Tibial nerve (tissue), 4 donors: ENCODE data around the gene GMCL2. TPM values are rescaled to one million over a fixed set of nuclear protein-coding genes. Genes with fewer than 3 reads are reported as not detected.

Experiments
- DNase-seq, 2 donors: peaks; one replicate each; pipeline ENCODE4 v3.0.0-alpha.2; 2019; ENCODE audit warnings: low spot score in 2 of 2
- H3K27ac ChIP-seq, 4 donors: fragments of 200-600 bp; sonication (generic) in 3 of 4; one replicate each; pipeline ENCODE4 v1.5.1; 2017 to 2019; ENCODE audit warnings: mild to moderate bottlenecking in 1 of 4
- H3K27me3 ChIP-seq, 2 donors: fragments of 200-600 bp; sonication (generic) in 1 of 2; one replicate each; pipeline versions ENCODE4 v1.5.1 to v1.6.0; 2017 to 2019
- H3K36me3 ChIP-seq, 3 donors: fragments of 200-600 bp; sonication (generic); one replicate each; pipeline ENCODE4 v1.5.1; 2018 to 2019
- H3K4me1 ChIP-seq, 4 donors: fragments of 200-600 bp; sonication (generic) in 3 of 4; one replicate each; pipeline ENCODE4 v1.5.1; 2017 to 2019
- H3K4me3 ChIP-seq, 4 donors: fragments of 200-600 bp; sonication (generic) in 3 of 4; one replicate each; pipeline ENCODE4 v1.5.1; 2017 to 2019; ENCODE audit warnings: mild to moderate bottlenecking in 1 of 4, moderate library complexity in 1 of 4
- H3K9me3 ChIP-seq, 4 donors: fragments of 200-600 bp; sonication (generic) in 3 of 4; one replicate each; pipeline ENCODE4 v1.5.1; 2017 to 2019
- EP300 ChIP-seq, 2 donors: sonication (generic); formaldehyde crosslinking; IDR thresholded peaks; one replicate each; pipeline ENCODE4 v1.6.1; 2017; ENCODE audit warnings: antibody characterized with exemption in 2 of 2, mild to moderate bottlenecking in 1 of 2
- POLR2A ChIP-seq, 2 donors: fragments of 450-650 bp; IDR thresholded peaks; one replicate each; pipeline ENCODE4 v1.6.1; 2017; ENCODE audit warnings: antibody characterized with exemption in 2 of 2, mild to moderate bottlenecking in 2 of 2, moderate library complexity in 2 of 2
- WGBS, 2 donors: methylation state at CpG; one replicate each; pipeline ENCODE4 v1.1.5; 2018; 5-methylcytosine and 5-hydroxymethylcytosine counted together
- total RNA-seq, 4 donors: library from RNA; depleted of rRNA; stranded (reverse); fragments of >200 nt; gene quantifications; one replicate each; pipeline ENCODE4 v1.1.0, GENCODE V29; 2016
- TF ChIP-seq, protein P1 (sequence below), 5 experiments: fragments of 200-600 bp in 3 of 5; fragments of 450-650 bp in 2 of 5; sonication (generic) in 3 of 5; IDR thresholded peaks; one replicate each; pipeline ENCODE4 v1.5.1; 2016 to 2019; ENCODE audit warnings: antibody characterized with exemption in 5 of 5, mild to moderate bottlenecking in 3 of 5, moderate library complexity in 2 of 5

The GMCL2 gene
- total RNA-seq, 4 donors from 2014 or later: not detected

DNA sequence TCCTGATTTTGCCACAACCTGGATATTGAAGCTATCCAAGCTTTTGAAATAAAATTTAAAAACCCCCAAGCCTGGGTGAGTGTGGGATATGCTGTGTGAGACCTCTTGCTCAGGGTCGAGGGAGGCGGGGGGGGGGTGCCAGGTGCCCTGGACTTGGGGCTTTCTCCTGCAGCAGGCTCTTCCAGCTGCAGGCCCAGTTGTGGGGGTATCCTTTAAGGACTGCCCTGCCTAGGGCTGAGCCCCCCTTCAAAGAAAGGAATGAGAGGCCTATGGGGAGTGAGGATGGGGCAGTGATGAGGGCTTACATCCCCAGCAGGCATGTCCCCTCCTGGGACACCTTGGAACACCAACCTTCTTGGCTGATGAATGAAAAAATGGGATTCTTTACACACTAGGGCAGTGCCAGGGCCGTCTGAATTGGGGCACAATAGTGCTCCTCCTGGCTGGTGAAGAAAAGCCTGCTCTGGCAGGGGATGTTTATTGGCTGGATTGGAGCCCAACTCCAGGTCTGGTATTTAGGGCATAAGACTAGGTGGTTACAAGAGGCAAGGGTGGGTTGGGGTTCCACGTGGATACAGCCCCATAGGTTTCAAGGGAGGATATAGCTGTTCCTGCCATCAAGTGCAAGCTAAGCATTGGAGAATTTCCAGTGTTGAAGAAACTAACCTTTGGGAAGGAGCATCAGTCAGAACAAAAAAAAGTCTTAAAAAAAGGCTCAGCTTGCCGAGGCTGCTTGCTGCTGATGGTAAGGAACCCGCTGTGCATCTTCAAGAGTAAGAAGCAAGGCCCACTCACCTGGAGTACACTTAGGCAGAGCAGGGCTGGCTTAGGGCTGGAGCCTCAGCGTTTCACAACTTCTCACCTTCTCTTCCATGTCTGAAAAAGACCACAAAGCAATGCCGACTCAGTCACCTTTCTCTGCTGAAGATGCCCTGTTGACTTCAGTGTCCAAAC is 24.2 kb upstream of the GMCL2 start:
- WGBS, 2 donors: 68 to 75% methylated on average over 8 of the region's 8 CpGs
- H3K36me3 ChIP-seq: peaks cover 0 to 98% (median 46%) of the 10 kb centered on the region in 3 donors
- H3K9me3 ChIP-seq: no peaks in the 10 kb centered on the region
- TF ChIP-seq POLR2A (IDR thresholded peaks at IDR 0.05) (no peak), EP300 (IDR thresholded peaks at IDR 0.05) (no peak)
- TF ChIP-seq, protein P1, sequence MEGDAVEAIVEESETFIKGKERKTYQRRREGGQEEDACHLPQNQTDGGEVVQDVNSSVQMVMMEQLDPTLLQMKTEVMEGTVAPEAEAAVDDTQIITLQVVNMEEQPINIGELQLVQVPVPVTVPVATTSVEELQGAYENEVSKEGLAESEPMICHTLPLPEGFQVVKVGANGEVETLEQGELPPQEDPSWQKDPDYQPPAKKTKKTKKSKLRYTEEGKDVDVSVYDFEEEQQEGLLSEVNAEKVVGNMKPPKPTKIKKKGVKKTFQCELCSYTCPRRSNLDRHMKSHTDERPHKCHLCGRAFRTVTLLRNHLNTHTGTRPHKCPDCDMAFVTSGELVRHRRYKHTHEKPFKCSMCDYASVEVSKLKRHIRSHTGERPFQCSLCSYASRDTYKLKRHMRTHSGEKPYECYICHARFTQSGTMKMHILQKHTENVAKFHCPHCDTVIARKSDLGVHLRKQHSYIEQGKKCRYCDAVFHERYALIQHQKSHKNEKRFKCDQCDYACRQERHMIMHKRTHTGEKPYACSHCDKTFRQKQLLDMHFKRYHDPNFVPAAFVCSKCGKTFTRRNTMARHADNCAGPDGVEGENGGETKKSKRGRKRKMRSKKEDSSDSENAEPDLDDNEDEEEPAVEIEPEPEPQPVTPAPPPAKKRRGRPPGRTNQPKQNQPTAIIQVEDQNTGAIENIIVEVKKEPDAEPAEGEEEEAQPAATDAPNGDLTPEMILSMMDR (IDR thresholded peaks at IDR 0.05): no peak
- H3K27ac ChIP-seq: no peak overlapping the region
- no peak for DNase-seq
- H3K27me3 ChIP-seq: no peaks in the 10 kb centered on the region
- H3K4me1 ChIP-seq: peaks cover 0 to 31% (median 11%) of the 10 kb centered on the region in 4 donors
- H3K4me3 ChIP-seq: no peak overlapping the region

DNA sequence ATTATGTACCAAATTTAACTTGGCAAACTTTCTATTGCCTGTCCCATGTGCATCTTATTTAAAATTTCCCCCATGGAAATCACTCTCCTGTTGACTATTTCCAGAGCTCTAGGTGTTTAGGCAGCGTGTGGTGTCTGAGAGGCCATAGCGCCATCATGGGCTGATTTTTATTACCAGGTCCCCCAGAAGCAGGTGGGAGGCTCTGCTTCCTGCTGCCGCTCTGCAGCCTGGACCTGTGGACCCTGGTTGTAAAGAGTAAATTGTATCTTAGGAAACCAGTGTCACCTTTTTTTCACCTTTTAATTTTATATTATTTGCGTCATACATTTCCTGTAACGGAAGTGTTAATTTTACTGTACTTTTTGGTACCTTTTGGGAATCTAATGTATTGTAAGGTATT is 23.5 kb upstream of the GMCL2 start:
- no peak for DNase-seq
- Histone ChIP-seq H3K4me3 (no peak overlapping the region), H3K27me3 (no peaks in the 10 kb centered on the region), H3K9me3 (no peaks in the 10 kb centered on the region), H3K27ac (no peak overlapping the region), H3K36me3 (peaks cover 0 to 91% (median 43%) of the 10 kb centered on the region in 3 donors), H3K4me1 (peaks cover 0 to 38% (median 18%) of the 10 kb centered on the region in 4 donors)
- no peak for TF ChIP-seq EP300 (IDR thresholded peaks at IDR 0.05)
- TF ChIP-seq, protein P1 (IDR thresholded peaks at IDR 0.05): no peak
- no peak for TF ChIP-seq POLR2A (IDR thresholded peaks at IDR 0.05)
- WGBS, 2 donors: 87 to 91% methylated on average over 5 of the region's 5 CpGs

DNA sequence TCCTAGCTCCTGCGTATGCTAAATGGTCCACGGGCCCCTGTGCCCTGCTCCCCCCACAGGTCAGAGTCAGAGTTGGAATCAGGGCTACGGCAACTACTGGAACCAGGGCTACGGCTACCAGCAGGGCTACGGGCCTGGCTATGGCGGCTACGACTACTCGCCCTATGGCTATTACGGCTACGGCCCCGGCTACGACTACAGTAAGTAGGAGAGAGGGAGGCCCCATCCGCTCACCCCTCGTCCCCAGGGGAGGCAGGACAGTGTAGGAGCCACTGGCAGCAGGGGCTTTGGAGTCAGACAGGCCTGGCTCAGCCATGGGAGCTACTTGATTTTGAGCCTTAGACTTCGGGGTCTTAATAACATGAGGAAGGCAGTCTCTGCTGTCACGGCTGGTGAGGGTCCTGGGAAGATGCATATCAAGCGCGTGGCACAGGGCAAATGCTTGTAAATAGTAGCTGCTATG is 22.9 kb upstream of the GMCL2 start:
- H3K4me1 ChIP-seq: peaks cover 0 to 41% (median 20%) of the 10 kb centered on the region in 4 donors
- WGBS, 2 donors: 86 to 87% methylated on average over 18 of the region's 18 CpGs
- no peaks in the 10 kb centered on the region for H3K9me3 ChIP-seq
- peaks cover 0 to 85% (median 43%) of the 10 kb centered on the region in 3 donors for H3K36me3 ChIP-seq
- no peak overlapping the region for H3K27ac ChIP-seq
- TF ChIP-seq, protein P1 (IDR thresholded peaks at IDR 0.05): no peak
- no peak for TF ChIP-seq POLR2A (IDR thresholded peaks at IDR 0.05)
- no peak for TF ChIP-seq EP300 (IDR thresholded peaks at IDR 0.05)
- H3K4me3 ChIP-seq: no peak overlapping the region
- H3K27me3 ChIP-seq: no peaks in the 10 kb centered on the region
- DNase-seq: no peak

DNA sequence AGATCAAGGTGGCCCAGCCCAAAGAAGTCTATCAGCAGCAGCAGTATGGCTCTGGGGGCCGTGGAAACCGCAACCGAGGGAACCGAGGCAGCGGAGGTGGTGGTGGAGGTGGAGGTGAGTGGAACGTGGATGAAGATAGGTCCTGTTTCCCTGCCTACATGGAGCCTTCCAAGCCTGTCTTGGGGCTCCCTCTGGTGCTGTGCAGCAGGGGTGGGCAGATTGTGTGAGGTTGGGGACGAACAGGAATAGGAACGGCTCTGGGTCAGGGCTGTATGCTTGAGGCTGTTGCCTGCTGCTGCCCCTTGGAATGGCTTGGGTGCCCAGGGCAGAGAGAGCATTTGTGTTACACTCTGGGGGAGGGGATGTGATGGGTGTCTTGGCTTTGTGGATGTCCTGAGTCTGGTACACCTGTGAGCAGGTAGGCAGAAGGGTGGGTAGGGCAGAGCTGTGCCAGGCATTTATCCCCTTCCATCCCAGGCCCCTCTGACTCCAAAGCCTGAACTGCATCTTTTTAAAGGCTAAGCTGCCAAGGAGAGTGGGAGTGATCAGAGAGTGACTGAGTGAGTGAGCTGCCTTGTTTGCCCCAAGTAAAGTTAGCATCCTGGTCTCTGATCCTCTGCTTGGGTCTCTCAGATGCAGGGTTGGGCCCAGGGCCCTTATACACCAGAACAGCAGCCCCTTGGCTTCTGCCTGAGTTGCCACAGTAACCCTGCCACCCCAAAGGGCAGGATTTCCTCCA is 22.3 kb upstream of the GMCL2 start:
- no peak for DNase-seq
- Histone ChIP-seq H3K9me3 (no peaks in the 10 kb centered on the region), H3K4me1 (peaks cover 0 to 41% (median 20%) of the 10 kb centered on the region in 4 donors), H3K27ac (no peak overlapping the region), H3K27me3 (no peaks in the 10 kb centered on the region), H3K4me3 (no peak overlapping the region), H3K36me3 (peaks cover 0 to 79% (median 43%) of the 10 kb centered on the region in 3 donors)
- 74 to 84% methylated on average over 8 of the region's 8 CpGs for WGBS, 2 donors
- TF ChIP-seq, protein P1 (IDR thresholded peaks at IDR 0.05): no peak
- TF ChIP-seq POLR2A (IDR thresholded peaks at IDR 0.05): no peak
- TF ChIP-seq EP300 (IDR thresholded peaks at IDR 0.05): no peak
